ENCODE measurements around the gene SART3. TPM values are rescaled to one million over a fixed set of nuclear protein-coding genes. Genes with fewer than 3 reads are reported as not detected.
"Not testable (repeated sequence)": the region's sequence is repeated elsewhere in the genome, so short reads cannot be mapped to it uniquely, and the experiment has no call there.

Gene SART3
- total RNA-seq, 2 experiments from 2014 or later, result 81.9 to 82.5 TPM

GRCh38 chr12:108594323-108594903 is 33.4 kb upstream of the SART3 start:
- CTCF ChIA-PET, result interaction anchor here (1.2 to 1.6 kb wide), 2 partner anchors 19 to 23 kb away, joined by 4 to 5 read pairs; no protein-coding TSS in a partner anchor
- Mint-ChIP-seq H3K36me3 (ENCODE audit: low read depth) (no peaks in the 10 kb centered on the region), H3K4me1 (ENCODE audit: low read depth) (no peaks in the 10 kb centered on the region), H3K27ac (no peak overlapping the region), H3K9me3 (no peaks in the 10 kb centered on the region), H3K27me3 (ENCODE audit: low read depth) (no peaks in the 10 kb centered on the region), H3K4me3 (no peak overlapping the region)
- intact Hi-C loops (cut with micrococcal nuclease), result no loop called here
- DNase-seq, result no peak

GRCh38 chr12:108592033-108592909 is 31.3 kb upstream of the SART3 start:
- CTCF ChIA-PET, result interaction anchor here (1.3 kb wide), 1 partner anchor 26 kb away, joined by 5 read pairs; no protein-coding TSS in a partner anchor
- Mint-ChIP-seq H3K27me3 (ENCODE audit: low read depth) (no peaks in the 10 kb centered on the region), H3K27ac (no peak overlapping the region), H3K9me3 (no peaks in the 10 kb centered on the region), H3K36me3 (ENCODE audit: low read depth) (no peaks in the 10 kb centered on the region), H3K4me1 (ENCODE audit: low read depth) (no peaks in the 10 kb centered on the region), H3K4me3 (no peak overlapping the region)
- no peak for DNase-seq
- intact Hi-C loops (cut with micrococcal nuclease), result no loop called here

DNA sequence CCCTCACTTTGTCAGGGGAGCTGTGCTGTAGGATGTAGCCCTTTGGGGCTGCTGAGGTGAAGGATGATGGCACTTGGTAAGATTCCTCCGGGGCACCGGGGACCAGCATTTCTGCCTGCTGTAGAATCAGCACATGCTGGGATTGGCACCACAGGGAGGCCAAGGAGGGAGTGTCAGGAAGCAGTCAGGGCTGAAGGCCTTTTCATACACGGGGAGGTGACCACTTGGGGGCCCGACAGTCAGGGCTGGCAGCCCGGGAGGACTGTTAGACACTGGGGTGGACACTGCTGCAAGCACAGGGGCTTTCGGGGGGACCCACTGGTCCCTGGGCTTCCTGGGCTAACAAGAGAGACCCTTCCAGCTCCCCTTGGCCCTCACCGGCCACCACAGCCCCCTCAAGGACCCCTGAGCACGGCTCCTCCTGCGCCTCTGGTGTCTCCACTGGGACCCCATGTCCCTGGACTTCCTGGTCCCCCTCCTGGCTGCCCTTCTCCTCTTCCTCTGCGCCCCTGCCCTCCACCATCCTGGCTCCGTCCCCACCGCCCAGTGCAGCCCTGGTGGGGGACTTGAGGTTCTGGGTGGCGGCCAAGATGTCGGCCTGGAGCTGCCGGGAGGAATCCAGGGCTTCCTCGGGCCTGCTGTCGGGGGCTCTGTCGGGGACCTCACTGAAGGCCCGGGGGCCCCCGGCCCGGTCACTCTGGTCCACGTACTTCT is 30.5 kb upstream of the SART3 start:
- Mint-ChIP-seq H3K36me3 (ENCODE audit: low read depth) (no peaks in the 10 kb centered on the region), H3K27ac (no peak overlapping the region), H3K9me3 (no peaks in the 10 kb centered on the region), H3K27me3 (ENCODE audit: low read depth) (no peaks in the 10 kb centered on the region), H3K4me1 (ENCODE audit: low read depth) (no peaks in the 10 kb centered on the region), H3K4me3 (no peak overlapping the region)
- CTCF ChIA-PET, result no interaction called here
- intact Hi-C loops (cut with micrococcal nuclease), result no loop called here
- no peak for DNase-seq

GRCh38 chr12:108590463-108590862 is 29.5 kb upstream of the SART3 start:
- H3K36me3 Mint-ChIP-seq (ENCODE audit: low read depth); H3K27me3 Mint-ChIP-seq (ENCODE audit: low read depth); intact Hi-C loops (cut with micrococcal nuclease); DNase-seq; H3K9me3 Mint-ChIP-seq; H3K4me1 Mint-ChIP-seq (ENCODE audit: low read depth); H3K27ac Mint-ChIP-seq; CTCF ChIA-PET; H3K4me3 Mint-ChIP-seq: not testable (repeated sequence)

DNA sequence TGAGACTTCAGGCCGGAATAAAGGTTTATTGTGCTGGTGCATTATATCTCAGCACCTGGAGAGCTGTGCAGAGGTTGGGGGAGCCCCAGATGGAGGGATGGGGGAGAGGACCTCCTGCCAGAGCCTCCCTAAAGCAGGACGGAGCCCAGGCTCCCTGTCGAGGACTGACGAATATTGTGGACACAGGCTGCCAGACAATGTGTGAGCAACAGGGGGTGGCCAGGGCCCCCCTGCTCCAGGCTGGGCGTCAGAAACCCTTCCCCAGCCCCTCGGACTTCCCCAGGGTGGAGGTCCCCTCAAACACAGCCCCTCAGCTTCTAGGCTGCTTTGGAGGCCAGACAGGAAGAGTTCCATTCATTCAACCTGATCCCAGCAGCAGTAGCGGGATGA is 28.9 kb upstream of the SART3 start:
- Mint-ChIP-seq H3K9me3 (no peaks in the 10 kb centered on the region), H3K4me3 (no peak overlapping the region), H3K4me1 (ENCODE audit: low read depth) (no peaks in the 10 kb centered on the region), H3K27ac (no peak overlapping the region), H3K36me3 (ENCODE audit: low read depth) (no peaks in the 10 kb centered on the region), H3K27me3 (ENCODE audit: low read depth) (no peaks in the 10 kb centered on the region)
- CTCF ChIA-PET, result interaction anchor here (2.8 kb wide), 1 partner anchor 27 kb away, joined by 10 read pairs; no protein-coding TSS in a partner anchor
- no peak for DNase-seq
- intact Hi-C loops (cut with micrococcal nuclease), result no loop called here

DNA sequence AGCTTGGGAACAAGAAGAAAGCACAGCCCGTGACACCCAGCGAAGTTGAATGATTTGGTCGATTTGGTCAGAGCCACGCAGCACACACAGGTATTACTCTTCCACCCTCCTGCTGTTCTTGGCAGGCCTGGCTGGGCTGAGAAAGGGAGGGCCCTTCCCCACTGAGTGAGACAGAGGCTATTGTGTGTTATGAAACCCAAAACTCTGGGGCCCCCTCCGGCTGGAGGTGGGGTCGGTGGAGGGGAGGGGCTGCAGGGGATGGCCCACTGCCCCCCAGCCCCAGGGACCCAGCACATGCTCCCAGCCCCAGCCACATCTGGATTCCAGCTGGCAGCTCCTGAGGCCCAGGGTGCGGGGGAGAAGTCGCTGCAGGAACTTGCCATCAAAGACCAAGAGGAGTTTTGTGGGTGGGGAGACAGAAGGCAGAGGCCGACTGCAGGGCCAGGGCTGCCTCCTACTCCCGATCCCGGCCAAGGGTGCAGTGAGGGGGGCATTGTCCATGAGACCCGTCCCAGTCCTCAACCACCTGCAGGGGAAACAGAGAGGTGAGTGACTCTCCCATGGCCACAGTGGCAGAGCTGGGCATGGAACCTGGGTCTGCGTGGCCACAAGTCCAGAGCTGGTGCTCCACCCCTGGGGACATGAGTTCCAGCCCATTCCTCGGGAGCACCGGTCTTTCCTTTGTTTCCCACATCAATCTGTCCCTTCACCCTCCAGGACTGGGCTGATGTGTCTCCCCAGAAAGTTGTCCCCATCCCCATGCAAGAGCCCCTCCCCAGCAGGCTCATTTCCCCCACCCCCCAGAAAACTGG is 28.3 kb upstream of the SART3 start:
- H3K9me3 Mint-ChIP-seq, result no peaks in the 10 kb centered on the region
- intact Hi-C loops (cut with micrococcal nuclease), result no loop called here
- H3K27ac Mint-ChIP-seq, result no peak overlapping the region
- H3K27me3 Mint-ChIP-seq (ENCODE audit: low read depth), result no peaks in the 10 kb centered on the region
- H3K4me3 Mint-ChIP-seq, result no peak overlapping the region
- CTCF ChIA-PET, result interaction anchor here (0.6 to 2.8 kb wide), 2 partner anchors 24 to 28 kb away, joined by 4 to 10 read pairs; no protein-coding TSS in a partner anchor
- no peaks in the 10 kb centered on the region for H3K36me3 Mint-ChIP-seq (ENCODE audit: low read depth)
- no peaks in the 10 kb centered on the region for H3K4me1 Mint-ChIP-seq (ENCODE audit: low read depth)
- DNase-seq, result no peak

GRCh38 chr12:108587826-108588225 is 26.9 kb upstream of the SART3 start:
- CTCF ChIA-PET, result interaction anchor here (2.8 kb wide), 1 partner anchor 29 kb away, joined by 10 read pairs; no protein-coding TSS in a partner anchor
- no peak for DNase-seq
- intact Hi-C loops (cut with micrococcal nuclease), result no loop called here
- Mint-ChIP-seq H3K36me3 (ENCODE audit: low read depth) (no peaks in the 10 kb centered on the region), H3K27me3 (ENCODE audit: low read depth) (no peaks in the 10 kb centered on the region), H3K9me3 (no peaks in the 10 kb centered on the region), H3K4me1 (ENCODE audit: low read depth) (no peaks in the 10 kb centered on the region), H3K4me3 (no peak overlapping the region), H3K27ac (no peak overlapping the region)

- Mint-ChIP-seq H3K27ac (no peak overlapping the region), H3K27me3 (ENCODE audit: low read depth) (no peaks in the 10 kb centered on the region), H3K4me3 (no peak overlapping the region), H3K4me1 (ENCODE audit: low read depth) (no peaks in the 10 kb centered on the region), H3K36me3 (ENCODE audit: low read depth) (no peaks in the 10 kb centered on the region), H3K9me3 (no peaks in the 10 kb centered on the region)
- no peak for DNase-seq
- CTCF ChIA-PET, result interaction anchor here (0.9 kb wide), 1 partner anchor 31 kb away, joined by 3 read pairs; no protein-coding TSS in a partner anchor
- intact Hi-C loops (cut with micrococcal nuclease), result no loop called here
These were observed 25.3 kb upstream of the SART3 start for GRCh38 chr12:108586306-108586705.

DNA sequence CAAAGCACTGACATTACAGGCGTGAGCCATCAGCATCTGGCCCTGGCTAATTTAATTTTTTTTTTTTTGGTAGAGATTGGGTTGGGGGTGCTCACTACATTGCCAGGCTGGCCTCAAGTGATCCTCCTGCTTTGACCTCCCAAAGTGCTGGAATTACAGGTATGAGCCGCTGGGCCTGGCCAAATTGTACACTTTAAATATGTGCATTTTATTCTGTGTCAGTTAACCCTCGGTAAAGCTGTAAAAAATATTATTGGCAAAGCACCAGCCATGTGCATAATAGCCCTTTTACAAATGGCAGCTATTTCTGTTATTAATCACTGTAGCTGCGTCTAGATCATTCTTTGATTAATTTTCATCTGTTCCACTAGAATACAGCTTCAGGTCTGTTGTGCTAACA is 24.9 kb upstream of the SART3 start:
- Mint-ChIP-seq H3K36me3 (ENCODE audit: low read depth) (no peaks in the 10 kb centered on the region), H3K4me1 (ENCODE audit: low read depth) (no peaks in the 10 kb centered on the region), H3K9me3 (no peaks in the 10 kb centered on the region), H3K4me3 (no peak overlapping the region), H3K27me3 (ENCODE audit: low read depth) (no peaks in the 10 kb centered on the region), H3K27ac (no peak overlapping the region)
- CTCF ChIA-PET, result interaction anchor here (0.6 to 0.9 kb wide), 2 partner anchors 22 to 32 kb away, joined by 3 read pairs; no protein-coding TSS in a partner anchor
- intact Hi-C loops (cut with micrococcal nuclease), result no loop called here
- no peak for DNase-seq

DNA sequence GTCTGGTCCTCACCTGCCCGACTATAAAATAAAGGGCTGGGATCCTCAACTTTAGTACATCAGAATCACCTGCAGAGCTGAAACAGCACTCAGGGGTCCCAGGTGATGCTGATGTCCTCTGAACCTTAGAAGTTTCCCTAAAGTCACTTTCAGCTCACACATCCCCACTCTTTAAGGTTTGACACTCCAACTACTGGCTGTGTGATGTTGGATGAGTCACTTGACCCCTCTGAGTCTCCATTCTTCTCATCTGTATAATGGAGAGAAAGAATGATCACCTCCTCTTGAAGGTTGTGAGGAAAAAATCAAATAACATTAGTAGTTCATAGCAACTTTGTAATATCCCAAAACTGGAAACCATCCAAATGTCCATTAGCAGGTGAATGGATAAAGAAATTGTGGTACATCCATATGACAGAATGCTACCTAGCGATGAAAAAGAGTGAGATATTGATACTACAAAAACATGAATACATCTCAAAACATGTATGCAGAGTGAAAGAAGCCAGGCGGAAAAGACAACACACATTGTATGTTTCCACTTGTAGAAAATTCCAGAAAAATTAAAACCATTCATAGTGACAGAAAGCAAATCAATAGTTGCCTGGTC is 23.6 kb upstream of the SART3 start:
- Mint-ChIP-seq H3K4me3 (no peak overlapping the region), H3K4me1 (ENCODE audit: low read depth) (no peaks in the 10 kb centered on the region), H3K36me3 (ENCODE audit: low read depth) (no peaks in the 10 kb centered on the region), H3K9me3 (no peaks in the 10 kb centered on the region), H3K27ac (no peak overlapping the region), H3K27me3 (ENCODE audit: low read depth) (no peaks in the 10 kb centered on the region)
- CTCF ChIA-PET, result no interaction called here
- intact Hi-C loops (cut with micrococcal nuclease), result no loop called here
- DNase-seq, result no peak

DNA sequence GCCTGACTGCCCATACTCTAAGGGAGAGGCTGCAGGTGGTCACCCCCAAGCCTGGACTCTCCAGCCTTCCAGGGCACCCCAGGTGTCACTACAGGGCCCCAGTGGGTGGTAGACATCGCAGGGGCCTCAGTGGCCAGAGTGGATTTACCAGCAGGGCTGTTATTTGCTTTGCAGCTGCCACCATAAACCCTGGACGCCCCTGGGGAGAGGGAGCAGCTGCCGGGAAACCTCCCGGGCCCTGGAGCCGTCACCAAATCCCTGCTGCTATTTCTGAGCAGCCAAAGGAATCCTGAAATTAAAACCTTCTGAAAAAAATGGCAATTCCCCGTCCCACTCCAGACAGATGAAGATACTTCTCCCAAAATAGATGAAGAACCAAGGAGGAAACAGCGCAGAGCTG is 23.0 kb upstream of the SART3 start:
- no peak for DNase-seq
- intact Hi-C loops (cut with micrococcal nuclease), result no loop called here
- no peak overlapping the region for H3K27ac Mint-ChIP-seq
- H3K9me3 Mint-ChIP-seq, result no peaks in the 10 kb centered on the region
- no peak overlapping the region for H3K4me3 Mint-ChIP-seq
- no peaks in the 10 kb centered on the region for H3K4me1 Mint-ChIP-seq (ENCODE audit: low read depth)
- H3K27me3 Mint-ChIP-seq (ENCODE audit: low read depth), result no peaks in the 10 kb centered on the region
- no peaks in the 10 kb centered on the region for H3K36me3 Mint-ChIP-seq (ENCODE audit: low read depth)
- CTCF ChIA-PET, result no interaction called here

All from activated naive CD4-positive, alpha-beta T cell treated with anti-CD3 and anti-CD28 coated beads for 36 hours (primary cell).